BLaER1 (cell line): Measurements from ENCODE around the gene DEPDC4.
"Not testable (repeated sequence)": the region's sequence is repeated elsewhere in the genome, so short reads cannot be mapped to it uniquely, and the experiment has no call there.

ENCODE experiments used
- H3K27ac ChIP-seq: shearing (Covaris generic); formaldehyde crosslinking; 2 replicates; pipeline ENCODE4 v1.8.1; 2022
- H3K27me3 ChIP-seq: shearing (Covaris generic); formaldehyde crosslinking; 2 replicates; pipeline ENCODE4 v1.8.1; 2022
- H3K36me3 ChIP-seq: shearing (Covaris generic); formaldehyde crosslinking; 2 replicates; pipeline ENCODE4 v1.8.1; 2022
- H3K4me1 ChIP-seq: shearing (Covaris generic); formaldehyde crosslinking; 2 replicates; pipeline ENCODE4 v1.8.1; 2022
- H3K4me2 ChIP-seq: shearing (Covaris generic); formaldehyde crosslinking; 2 replicates; pipeline ENCODE4 v1.8.1; 2022
- H3K4me3 ChIP-seq: shearing (Covaris generic); formaldehyde crosslinking; 2 replicates; pipeline ENCODE4 v1.8.1; 2022
- H3K9ac ChIP-seq: shearing (Covaris generic); formaldehyde crosslinking; 2 replicates; pipeline ENCODE4 v1.8.1; 2022
- H3K9me3 ChIP-seq: shearing (Covaris generic); formaldehyde crosslinking; 2 replicates; pipeline ENCODE4 v1.8.1; 2022
- H4K20me1 ChIP-seq: shearing (Covaris generic); formaldehyde crosslinking; 2 replicates; pipeline ENCODE4 v1.8.1; 2022
- Cebpa-rat ChIP-seq: shearing (Covaris generic); IDR thresholded peaks from 2 replicates; pipeline ENCODE4 v1.8.1; 2022

The DEPDC4 gene

DNA sequence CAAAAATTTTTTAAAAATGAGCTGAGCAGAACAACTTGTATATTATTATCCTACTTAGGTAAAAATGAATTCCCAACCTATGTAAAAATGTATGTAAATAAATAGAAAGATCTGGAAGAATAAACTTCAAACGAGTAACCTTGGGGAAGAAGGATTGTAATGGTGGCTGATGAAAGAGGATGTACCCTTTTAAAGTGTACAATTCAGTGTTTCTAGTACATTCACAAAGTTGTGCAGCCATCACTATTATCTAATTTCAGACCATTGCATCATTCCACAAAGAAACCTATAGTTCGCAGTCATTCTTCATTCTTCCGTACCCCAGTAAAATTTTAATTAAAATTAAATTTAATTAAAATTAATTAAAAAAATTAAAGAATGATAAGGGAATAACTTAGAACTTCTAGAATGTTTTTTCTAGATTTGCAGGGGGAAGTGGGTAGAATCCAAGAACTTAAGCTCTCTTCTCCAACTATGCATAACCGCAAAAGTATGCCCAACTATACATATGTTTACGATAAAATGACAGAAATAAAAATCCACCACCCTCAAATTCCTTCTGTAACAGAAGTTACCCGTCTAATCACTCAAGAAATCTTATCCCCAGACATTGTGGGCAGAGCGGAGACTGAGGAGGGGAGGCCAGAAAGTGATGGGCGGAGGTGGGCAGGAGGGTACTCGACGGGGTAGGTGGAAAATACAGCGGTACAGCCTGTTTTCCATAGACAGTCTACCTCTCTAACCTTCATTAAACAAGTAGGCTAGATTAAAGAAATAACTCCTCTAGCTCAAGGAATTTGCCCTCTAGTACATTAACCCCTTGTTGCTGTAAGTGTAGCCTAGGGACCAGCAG lies 921 bp downstream of the DEPDC4 start:
- peak overlapping the region; percentile 92; the same call in 1 of the 2 replicates for H3K27ac ChIP-seq

DNA sequence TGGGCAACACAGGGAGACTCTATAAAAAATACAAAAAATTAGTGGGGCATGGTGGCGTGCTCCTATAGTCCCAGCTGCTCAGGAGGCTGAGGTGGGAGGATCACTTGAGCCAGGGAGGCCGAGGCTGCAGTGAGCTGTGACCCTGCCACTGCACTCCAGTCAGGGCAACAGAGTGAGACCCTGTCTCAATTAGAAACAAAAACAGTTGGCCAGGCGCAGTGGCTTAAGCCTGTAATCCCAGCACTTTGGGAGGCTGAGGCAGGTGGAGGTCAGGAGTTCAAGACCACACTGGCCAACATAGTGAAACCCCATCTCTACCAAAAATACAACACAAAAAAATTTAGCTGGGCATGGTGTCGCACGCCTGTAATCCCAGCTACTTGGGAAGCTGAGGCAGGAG lies 1.8 kb downstream of the DEPDC4 start:
- H3K27me3 ChIP-seq, H3K27ac ChIP-seq, H3K4me2 ChIP-seq, H3K4me3 ChIP-seq, H3K9ac ChIP-seq, H3K9me3 ChIP-seq, H3K36me3 ChIP-seq: not testable (repeated sequence)
- H4K20me1 ChIP-seq = peaks cover 25% of the 10 kb centered on the region
- H3K4me1 ChIP-seq = peaks cover 26% of the 10 kb centered on the region

More for the DNA sequence above, 921 bp downstream of the DEPDC4 start:
- no peaks in the 10 kb centered on the region for H3K27me3 ChIP-seq
- H3K4me1 ChIP-seq = peaks cover 26% of the 10 kb centered on the region
- no peaks in the 10 kb centered on the region for H3K36me3 ChIP-seq
- H3K9ac ChIP-seq = peak overlapping the region; percentile 91; the same call in 1 of the 2 replicates
- TF ChIP-seq Cebpa-rat = no peak
- no peaks in the 10 kb centered on the region for H3K9me3 ChIP-seq
- peak overlapping the region; percentile 97 for H3K4me3 ChIP-seq
- H3K4me2 ChIP-seq = peak overlapping the region; percentile 66
- peaks cover 25% of the 10 kb centered on the region for H4K20me1 ChIP-seq

DNA sequence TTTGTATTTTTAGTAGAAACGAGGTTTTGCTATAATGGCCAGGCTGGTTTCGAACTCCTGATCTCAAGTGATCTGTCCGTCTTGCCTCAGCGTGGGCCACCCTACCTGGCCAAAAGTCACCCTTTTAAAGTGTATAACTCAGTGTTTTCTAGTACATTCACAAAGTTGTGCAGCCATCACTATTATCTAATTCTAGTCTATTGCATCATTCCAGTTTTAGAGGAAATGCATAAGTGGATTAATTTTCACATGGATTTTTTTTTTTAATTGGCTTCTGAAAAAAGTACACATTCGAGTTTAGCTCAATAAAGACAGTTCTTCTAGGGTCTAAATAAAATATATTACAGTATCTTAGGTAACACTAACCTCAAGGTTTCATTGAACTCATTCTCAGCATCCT lies 3.7 kb downstream of the DEPDC4 start:
- no peaks in the 10 kb centered on the region for H3K36me3 ChIP-seq
- no peak overlapping the region for H3K4me2 ChIP-seq
- peaks cover 9% of the 10 kb centered on the region for H4K20me1 ChIP-seq
- H3K9me3 ChIP-seq = no peaks in the 10 kb centered on the region
- no peak overlapping the region for H3K9ac ChIP-seq
- peaks cover 8% of the 10 kb centered on the region for H3K4me1 ChIP-seq
- no peak overlapping the region for H3K27ac ChIP-seq
- H3K27me3 ChIP-seq = no peaks in the 10 kb centered on the region
- no peak overlapping the region for H3K4me3 ChIP-seq
- TF ChIP-seq Cebpa-rat = no peak

- no peak overlapping the region for H3K27ac ChIP-seq
- no peaks in the 10 kb centered on the region for H3K4me1 ChIP-seq
- no peak overlapping the region for H3K4me2 ChIP-seq
- H3K9me3 ChIP-seq = no peaks in the 10 kb centered on the region
- H3K4me3 ChIP-seq = no peak overlapping the region
- TF ChIP-seq Cebpa-rat = no peak
- H3K9ac ChIP-seq = no peak overlapping the region
- no peaks in the 10 kb centered on the region for H3K36me3 ChIP-seq
- H3K27me3 ChIP-seq = no peaks in the 10 kb centered on the region
- no peaks in the 10 kb centered on the region for H4K20me1 ChIP-seq
Observed at GRCh38 chr12:100258127-100258526, 8.8 kb downstream of the DEPDC4 start.

DNA sequence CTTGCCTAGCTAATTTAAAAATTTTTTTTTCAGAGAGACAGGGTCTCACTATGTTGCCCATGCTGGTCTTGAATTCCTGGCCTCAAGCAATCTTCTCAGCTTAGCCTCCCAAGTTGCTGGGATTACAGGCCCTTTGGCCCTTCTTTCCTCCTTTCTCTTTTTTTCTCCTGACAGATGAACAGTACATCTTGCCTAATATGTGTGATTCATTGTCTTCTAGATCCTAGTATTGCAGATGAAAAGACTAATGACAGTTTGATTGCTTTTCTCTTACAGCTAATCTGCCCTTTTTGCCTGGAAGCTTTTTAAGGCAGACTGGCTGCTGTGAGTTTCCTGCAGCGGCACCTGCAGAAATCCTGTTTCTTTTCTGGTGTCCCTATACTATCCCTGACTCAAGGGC lies 12.0 kb downstream of the DEPDC4 start:
- Histone ChIP-seq H3K9ac (no peak overlapping the region), H3K27ac (no peak overlapping the region), H3K4me3 (no peak overlapping the region), H3K4me2 (no peak overlapping the region), H3K4me1 (no peaks in the 10 kb centered on the region), H4K20me1 (no peaks in the 10 kb centered on the region), H3K36me3 (no peaks in the 10 kb centered on the region), H3K27me3 (no peaks in the 10 kb centered on the region), H3K9me3 (no peaks in the 10 kb centered on the region)
- TF ChIP-seq Cebpa-rat = no peak

GRCh38 chr12:100253437-100253836 lies 13.4 kb downstream of the DEPDC4 start:
- Histone ChIP-seq H3K36me3 (no peaks in the 10 kb centered on the region), H3K4me2 (no peak overlapping the region), H3K9me3 (no peaks in the 10 kb centered on the region), H4K20me1 (no peaks in the 10 kb centered on the region), H3K4me3 (no peak overlapping the region), H3K9ac (no peak overlapping the region), H3K4me1 (no peaks in the 10 kb centered on the region), H3K27me3 (no peaks in the 10 kb centered on the region), H3K27ac (no peak overlapping the region)
- TF ChIP-seq Cebpa-rat = no peak

- Histone ChIP-seq H3K27ac (no peak overlapping the region), H4K20me1 (no peaks in the 10 kb centered on the region), H3K9ac (no peak overlapping the region), H3K4me1 (no peaks in the 10 kb centered on the region), H3K4me2 (no peak overlapping the region), H3K9me3 (no peaks in the 10 kb centered on the region), H3K27me3 (no peaks in the 10 kb centered on the region), H3K4me3 (no peak overlapping the region), H3K36me3 (no peaks in the 10 kb centered on the region)
- no peak for TF ChIP-seq Cebpa-rat
Observed at GRCh38 chr12:100251917-100252316, 15.0 kb downstream of the DEPDC4 start.

DNA sequence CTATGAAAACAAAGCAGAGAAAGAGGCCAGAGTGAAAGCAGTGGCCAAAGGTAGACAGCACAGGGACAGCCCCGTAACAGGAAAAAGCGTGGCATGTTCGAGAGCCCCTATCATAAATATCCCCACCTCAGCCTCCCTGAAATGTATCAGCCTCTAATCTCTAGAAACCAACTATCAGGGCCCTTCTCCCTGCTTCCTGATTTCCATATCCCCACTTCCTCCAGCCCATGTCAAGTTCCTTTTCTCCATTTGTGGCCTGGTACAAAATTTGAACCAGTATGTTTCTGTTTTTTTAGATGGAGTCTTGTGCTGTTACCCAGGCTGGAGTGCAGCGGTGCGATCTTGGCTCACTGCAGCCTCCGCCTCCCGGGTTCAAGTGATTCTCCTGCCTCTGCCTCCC lies 16.9 kb downstream of the DEPDC4 start:
- Histone ChIP-seq H3K36me3 (no peaks in the 10 kb centered on the region), H3K27ac (no peak overlapping the region), H3K4me1 (no peaks in the 10 kb centered on the region), H3K9me3 (no peaks in the 10 kb centered on the region), H3K27me3 (no peaks in the 10 kb centered on the region), H4K20me1 (no peaks in the 10 kb centered on the region), H3K9ac (no peak overlapping the region), H3K4me3 (no peak overlapping the region), H3K4me2 (no peak overlapping the region)
- no peak for TF ChIP-seq Cebpa-rat

DNA sequence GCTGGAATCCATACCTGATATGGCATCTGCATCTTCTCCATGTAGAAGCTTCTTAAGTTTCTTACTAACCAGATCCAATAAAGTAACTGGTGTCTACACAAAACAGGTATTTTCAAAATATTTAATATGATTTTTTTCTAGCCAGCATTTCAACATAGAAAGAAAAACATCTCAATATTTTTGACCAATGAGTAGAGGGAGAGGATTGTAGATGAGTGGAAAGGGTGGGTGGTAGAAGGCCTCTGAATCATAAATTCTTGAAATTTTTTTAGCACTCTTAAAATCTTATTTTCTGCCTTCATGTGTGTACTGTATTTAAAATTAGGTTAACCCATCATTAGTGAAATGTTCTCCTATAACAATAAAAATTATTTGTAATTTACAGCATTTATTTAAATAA lies 18.0 kb downstream of the DEPDC4 start:
- TF ChIP-seq Cebpa-rat = no peak
- no peak overlapping the region for H3K4me3 ChIP-seq
- no peaks in the 10 kb centered on the region for H3K36me3 ChIP-seq
- H3K9ac ChIP-seq = no peak overlapping the region
- no peaks in the 10 kb centered on the region for H4K20me1 ChIP-seq
- no peaks in the 10 kb centered on the region for H3K9me3 ChIP-seq
- no peaks in the 10 kb centered on the region for H3K27me3 ChIP-seq
- no peak overlapping the region for H3K27ac ChIP-seq
- no peaks in the 10 kb centered on the region for H3K4me1 ChIP-seq
- H3K4me2 ChIP-seq = no peak overlapping the region

DNA sequence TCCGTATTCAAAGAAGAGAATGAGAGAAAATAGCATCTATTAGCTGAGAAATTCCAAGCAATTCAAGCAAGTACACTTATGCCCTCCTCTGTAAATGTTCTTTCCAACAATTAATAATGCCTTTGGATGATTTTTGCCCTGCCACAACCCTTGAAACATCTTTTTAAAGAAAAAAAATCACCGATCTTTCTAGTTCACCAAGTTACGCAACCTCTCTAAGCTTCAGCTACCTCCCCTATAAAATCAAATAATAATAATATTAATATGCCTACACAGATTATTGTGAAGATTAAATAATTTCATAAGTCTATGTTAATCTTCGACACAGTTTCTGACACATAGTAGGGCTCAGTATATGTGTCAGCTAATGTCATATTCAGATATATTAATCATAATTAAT lies 19.1 kb downstream of the DEPDC4 start:
- TF ChIP-seq Cebpa-rat = no peak
- no peak overlapping the region for H3K27ac ChIP-seq
- no peaks in the 10 kb centered on the region for H3K36me3 ChIP-seq

GRCh38 chr12:100243137-100243536 lies 23.7 kb downstream of the DEPDC4 start:
- H3K36me3 ChIP-seq = no peaks in the 10 kb centered on the region
- H3K27ac ChIP-seq = no peak overlapping the region
- TF ChIP-seq Cebpa-rat = no peak

More for the DNA sequence above, 19.1 kb downstream of the DEPDC4 start:
- Histone ChIP-seq H3K9me3 (no peaks in the 10 kb centered on the region), H3K4me3 (no peak overlapping the region), H4K20me1 (no peaks in the 10 kb centered on the region), H3K4me1 (no peaks in the 10 kb centered on the region), H3K9ac (no peak overlapping the region), H3K27me3 (no peaks in the 10 kb centered on the region), H3K4me2 (no peak overlapping the region)

More at GRCh38 chr12:100243137-100243536, 23.7 kb downstream of the DEPDC4 start:
- no peak overlapping the region for H3K4me3 ChIP-seq
- H3K4me2 ChIP-seq = no peak overlapping the region
- no peaks in the 10 kb centered on the region for H3K27me3 ChIP-seq
- no peaks in the 10 kb centered on the region for H3K9me3 ChIP-seq
- no peaks in the 10 kb centered on the region for H4K20me1 ChIP-seq
- no peak overlapping the region for H3K9ac ChIP-seq
- no peaks in the 10 kb centered on the region for H3K4me1 ChIP-seq
